GM12801 (cell line): ENCODE results near the gene ZFAND3.

ENCODE experiments used
- TF ChIP-seq, protein P1 (sequence below): IDR thresholded peaks from one replicate; pipeline ENCODE4 v1.5.1; 2011; ENCODE audit warnings: control low read depth; ENCODE audit not compliant: insufficient read length; ENCODE audit errors: extremely low read depth

ZFAND3 gene

DNA sequence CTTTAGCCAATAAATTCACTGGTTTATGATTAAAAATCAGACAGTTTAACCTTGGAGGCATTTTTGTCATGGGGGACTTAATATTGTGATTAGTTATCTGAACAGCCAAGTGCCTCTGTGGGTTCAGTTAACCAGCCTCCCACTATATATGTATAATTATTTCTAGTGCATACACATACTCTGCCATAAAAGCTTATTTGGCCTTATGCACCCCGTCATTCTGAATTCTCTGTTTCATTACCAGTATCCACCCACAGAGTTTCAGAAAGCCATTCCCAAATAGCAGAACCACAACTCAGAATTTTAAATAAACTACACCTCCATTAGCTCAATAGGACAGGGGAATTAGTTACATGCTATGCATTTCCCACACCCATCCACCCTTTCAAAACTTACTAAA lies 279.7 kb downstream of the ZFAND3 start:
- TF ChIP-seq, protein P1, sequence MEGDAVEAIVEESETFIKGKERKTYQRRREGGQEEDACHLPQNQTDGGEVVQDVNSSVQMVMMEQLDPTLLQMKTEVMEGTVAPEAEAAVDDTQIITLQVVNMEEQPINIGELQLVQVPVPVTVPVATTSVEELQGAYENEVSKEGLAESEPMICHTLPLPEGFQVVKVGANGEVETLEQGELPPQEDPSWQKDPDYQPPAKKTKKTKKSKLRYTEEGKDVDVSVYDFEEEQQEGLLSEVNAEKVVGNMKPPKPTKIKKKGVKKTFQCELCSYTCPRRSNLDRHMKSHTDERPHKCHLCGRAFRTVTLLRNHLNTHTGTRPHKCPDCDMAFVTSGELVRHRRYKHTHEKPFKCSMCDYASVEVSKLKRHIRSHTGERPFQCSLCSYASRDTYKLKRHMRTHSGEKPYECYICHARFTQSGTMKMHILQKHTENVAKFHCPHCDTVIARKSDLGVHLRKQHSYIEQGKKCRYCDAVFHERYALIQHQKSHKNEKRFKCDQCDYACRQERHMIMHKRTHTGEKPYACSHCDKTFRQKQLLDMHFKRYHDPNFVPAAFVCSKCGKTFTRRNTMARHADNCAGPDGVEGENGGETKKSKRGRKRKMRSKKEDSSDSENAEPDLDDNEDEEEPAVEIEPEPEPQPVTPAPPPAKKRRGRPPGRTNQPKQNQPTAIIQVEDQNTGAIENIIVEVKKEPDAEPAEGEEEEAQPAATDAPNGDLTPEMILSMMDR = no peak

DNA sequence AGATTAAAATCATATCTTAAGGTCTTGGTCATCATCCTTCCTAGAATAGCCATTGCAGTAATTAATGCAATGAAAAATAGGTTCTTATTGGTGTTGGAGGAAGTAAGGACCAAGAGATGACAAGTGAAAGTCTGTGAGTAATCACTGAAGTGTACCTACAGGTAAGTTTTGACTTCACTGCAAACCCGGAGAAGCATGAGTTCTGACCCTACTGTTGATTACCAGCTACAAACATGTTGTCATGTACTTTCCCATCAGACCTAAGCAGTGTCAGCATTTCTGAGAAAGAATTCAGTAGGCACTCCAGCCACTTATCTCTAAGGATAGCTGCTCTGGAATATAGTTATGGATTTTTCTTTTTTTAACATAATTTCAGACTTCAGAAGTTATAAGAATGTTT lies 280.9 kb downstream of the ZFAND3 start:
- TF ChIP-seq, protein P1 = no peak

DNA sequence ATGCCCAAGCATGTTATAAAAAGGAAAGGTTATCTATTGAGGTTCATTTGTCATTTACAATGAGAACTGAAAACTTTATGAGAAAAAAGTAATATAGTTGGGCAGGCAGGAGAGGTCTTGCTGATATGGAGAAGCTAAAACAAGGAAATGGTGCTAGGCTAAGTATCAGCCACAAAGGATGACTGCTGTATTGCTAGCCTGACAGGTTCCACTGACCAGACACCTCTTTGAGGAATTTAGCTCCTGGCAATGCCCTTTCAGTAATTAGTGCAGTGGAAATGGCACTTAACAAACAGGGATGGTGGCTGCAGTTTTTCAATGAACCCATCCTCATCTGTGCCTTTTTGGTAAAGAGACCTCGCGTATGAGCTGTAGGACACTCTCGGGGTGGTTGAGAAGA lies 284.4 kb downstream of the ZFAND3 start:
- TF ChIP-seq, protein P1 = no peak

DNA sequence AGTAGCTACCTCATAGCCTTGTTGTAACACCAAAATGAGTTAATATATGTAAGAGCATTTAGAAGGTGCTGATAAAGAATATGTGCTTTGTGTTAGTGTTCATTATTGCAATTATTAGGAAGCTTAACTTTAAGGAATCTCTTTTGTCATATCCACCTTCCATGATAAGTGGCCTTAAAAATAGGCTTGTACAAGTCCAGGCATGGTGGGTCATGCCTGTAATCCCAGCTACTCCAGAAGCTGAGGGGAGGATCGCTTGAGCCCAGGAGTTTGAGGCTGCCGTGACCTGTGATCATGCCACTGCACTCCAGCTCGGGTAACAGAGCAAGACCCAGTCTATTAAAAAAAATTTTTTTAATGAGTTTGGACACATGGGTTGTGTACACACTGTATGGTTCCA lies 285.5 kb downstream of the ZFAND3 start:
- TF ChIP-seq, protein P1 = no peak

DNA sequence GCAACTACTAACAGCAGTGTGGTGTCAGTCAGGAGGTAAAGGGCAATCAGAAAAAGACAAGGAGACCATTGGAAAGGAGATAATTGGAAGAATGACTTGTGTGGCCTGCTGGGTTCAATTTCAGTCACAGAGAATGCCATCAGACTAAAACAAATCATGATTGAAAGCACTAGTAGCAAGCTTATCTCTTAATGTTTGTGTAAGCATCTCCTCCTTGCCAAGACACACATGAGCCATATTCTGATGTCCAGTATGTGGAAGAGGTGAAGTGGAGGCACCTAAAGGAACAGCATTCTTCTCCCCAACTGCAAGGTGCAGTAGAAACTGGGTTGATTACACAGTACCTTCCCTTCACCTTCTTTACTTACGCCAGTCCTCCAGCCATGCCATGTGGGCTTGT lies 287.5 kb downstream of the ZFAND3 start:
- TF ChIP-seq, protein P1 = no peak

DNA sequence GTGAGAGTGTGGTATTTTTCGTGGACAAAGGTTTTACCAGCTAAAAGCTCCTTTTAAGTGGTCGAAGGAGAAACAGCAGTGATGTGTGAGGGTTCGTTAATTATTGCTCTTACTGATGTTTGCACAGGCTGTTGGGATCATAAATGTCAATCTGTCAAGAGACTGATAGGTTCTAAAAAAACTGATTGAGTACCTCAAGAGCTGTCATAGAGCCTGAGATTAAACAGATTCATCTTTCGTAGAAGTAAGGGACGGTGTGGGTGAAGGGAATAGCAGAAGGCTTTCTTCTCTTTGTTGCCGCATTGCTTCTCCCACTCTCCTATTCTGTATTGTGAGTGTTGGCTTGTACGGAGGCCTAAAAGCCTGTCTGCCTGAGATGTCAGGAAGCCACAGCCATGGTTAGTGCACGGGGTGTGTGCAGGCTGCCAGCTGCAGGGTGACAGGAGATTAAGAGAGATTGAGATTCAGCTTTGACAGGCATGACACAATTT lies 291.0 kb downstream of the ZFAND3 start:
- TF ChIP-seq, protein P1 = no peak

DNA sequence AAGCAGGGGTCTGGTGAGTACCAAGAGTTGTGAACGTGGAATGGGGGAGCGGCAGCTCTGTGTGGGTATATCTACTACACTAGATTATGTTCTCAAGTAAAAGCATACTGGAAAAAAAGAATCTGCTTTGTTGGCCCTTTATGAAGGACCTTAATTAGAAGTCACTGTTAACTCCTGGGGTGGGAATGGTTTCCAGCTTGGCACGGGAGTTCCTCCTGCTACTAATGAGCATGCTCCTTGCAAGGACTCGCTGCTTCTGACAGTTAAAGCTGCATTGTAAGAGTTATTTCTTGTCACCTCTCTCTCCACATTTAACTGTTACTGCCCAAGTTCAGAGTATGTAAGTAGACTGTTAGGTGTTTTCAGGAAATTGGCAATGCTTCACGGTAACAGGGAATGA lies 292.7 kb downstream of the ZFAND3 start:
- TF ChIP-seq, protein P1 = no peak
